ENCODE measurements around the gene KIRREL2.

DNA sequence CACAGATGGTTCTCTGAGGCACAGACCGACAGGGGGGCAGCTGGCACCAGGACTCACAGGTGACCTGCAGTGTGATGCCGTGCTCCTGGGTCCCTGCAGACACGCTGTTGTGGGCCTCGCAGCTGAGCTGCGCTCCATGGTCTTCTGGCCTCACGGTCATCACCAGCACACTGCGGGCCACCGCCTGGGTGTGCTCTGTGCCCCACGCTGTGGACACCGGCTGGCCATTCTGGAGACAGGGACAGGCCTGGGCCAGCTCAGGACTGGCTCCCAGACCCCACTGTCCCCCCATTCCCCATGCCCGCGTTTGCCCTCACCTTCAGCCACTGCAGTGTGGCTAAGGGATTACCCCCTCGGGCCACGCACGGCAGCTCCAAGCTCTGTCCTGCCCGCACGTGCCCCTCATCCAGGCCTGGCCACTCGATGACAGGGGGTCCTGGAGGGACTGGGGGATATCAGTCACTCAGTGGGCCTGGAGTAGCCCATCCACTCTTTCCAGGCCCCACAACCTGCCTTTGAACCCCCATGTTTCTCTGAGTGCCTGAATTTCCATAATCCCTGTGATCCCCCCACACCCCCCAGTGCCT is 7.7 kb upstream of the KIRREL2 start:
- TF ChIP-seq, protein P1, sequence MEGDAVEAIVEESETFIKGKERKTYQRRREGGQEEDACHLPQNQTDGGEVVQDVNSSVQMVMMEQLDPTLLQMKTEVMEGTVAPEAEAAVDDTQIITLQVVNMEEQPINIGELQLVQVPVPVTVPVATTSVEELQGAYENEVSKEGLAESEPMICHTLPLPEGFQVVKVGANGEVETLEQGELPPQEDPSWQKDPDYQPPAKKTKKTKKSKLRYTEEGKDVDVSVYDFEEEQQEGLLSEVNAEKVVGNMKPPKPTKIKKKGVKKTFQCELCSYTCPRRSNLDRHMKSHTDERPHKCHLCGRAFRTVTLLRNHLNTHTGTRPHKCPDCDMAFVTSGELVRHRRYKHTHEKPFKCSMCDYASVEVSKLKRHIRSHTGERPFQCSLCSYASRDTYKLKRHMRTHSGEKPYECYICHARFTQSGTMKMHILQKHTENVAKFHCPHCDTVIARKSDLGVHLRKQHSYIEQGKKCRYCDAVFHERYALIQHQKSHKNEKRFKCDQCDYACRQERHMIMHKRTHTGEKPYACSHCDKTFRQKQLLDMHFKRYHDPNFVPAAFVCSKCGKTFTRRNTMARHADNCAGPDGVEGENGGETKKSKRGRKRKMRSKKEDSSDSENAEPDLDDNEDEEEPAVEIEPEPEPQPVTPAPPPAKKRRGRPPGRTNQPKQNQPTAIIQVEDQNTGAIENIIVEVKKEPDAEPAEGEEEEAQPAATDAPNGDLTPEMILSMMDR (IDR thresholded peaks at IDR 0.05), result no peak
- no peak for TF ChIP-seq POLR2A (IDR thresholded peaks at IDR 0.05)

Measured in prostate gland (tissue), 2 donors.